Activated CD8-positive, alpha-beta memory T cell treated with anti-CD3 and anti-CD28 coated beads, Interleukin-2, amount 50 U/mL, for 1 hour (primary cell): ENCODE measurements around the gene MRPS18A.

Experiments used
- DNase-seq: peaks from one replicate; pipeline ENCODE4 v3.0.0-alpha.2; 2020; ENCODE audit errors: extremely low read depth

The MRPS18A gene

GRCh38 chr6:43687437-43688347, at the start of gene MRPS18A:
TSS of gene MRPS18A (minus strand) at chr6:43687791. CDS start at chr6:43687779, 12 bp downstream.
- DNase-seq: peak; percentile 40

- DNase-seq: no peak
These were observed 49.3 kb upstream of the MRPS18A start for GRCh38 chr6:43736844-43737243.

- no peak for DNase-seq
These were observed 48.7 kb upstream of the MRPS18A start for GRCh38 chr6:43736211-43736786.

- no peak for DNase-seq
These were observed 48.1 kb upstream of the MRPS18A start for GRCh38 chr6:43735642-43736199.

GRCh38 chr6:43734294-43734665, 46.7 kb upstream of the MRPS18A start:
- DNase-seq: no peak

DNA sequence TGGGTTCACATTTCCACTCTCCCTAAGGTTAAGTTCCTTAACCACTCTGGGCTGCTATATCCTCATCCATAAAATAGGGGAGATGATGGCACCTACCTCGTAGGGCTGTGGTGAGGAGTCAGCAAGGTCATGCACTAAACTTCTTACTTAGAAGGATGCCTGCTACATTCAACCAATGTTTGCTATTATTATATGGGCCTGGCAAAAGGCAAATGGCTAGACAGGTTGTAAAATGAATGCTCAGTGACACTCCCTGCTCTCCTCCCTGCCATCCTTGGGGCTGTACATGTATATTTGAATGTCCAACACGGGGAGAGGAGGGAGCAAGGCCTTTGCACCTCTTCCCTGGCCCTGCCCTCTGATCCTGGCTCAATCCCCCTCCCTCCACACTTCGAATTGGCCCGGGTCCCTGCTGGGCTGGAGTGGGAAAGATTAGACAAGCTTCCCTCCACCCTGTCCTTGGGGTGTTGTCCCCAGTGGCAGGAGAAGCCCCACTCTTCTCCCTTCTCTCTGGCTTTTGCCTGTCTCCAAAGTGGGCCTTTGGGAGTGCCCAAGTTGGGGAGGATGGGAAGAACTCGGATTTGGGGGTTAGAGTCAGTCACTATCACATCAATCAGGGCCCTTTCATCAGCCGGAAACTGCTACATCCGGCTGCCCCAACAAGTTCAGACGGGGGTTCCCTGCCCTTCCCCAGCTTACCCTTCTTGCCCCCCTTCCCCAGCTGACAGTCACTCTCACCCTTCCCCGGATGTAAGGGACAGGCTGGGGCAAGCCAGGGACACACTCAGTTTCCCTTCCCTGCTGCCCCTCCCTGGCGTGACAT, 46.1 kb upstream of the MRPS18A start:
- DNase-seq: no peak

DNA sequence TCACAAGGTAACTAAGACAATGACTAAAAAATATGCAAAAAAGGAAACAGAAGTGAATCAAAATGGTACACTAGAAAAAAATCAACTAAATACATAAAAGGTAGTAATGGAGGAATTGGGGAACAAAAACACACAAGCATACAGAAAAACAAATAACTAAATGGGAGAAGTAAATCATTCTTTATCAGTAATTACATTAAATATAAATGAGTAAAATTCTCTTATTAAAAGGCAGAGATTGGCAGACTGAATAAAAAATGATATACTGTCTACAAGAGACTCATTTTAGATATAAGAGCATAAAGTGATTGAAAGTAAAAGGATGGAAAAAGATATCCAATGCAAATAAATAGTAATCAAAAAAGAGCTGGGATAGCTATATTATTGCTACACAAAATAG, 43.0 kb upstream of the MRPS18A start:
- DNase-seq: no peak

DNA sequence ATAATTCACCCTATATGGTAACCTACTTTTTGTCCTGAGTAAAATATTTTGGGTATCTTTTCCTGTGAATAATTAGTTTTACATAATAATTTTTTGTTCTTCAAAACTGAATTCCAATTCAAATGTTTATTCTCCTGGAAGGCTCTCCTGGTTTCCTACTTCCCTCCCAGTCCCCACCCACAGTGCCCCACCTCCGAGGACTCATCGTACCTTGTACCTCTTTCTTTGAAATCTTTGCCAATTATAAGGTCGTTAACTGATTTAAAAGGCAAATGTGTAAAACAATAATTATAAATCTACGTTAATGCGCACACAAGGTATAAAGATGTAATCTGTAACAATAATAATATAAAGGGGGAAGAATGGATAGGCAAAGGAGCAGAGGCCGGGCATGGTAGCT, 41.9 kb upstream of the MRPS18A start:
- DNase-seq: no peak

DNA sequence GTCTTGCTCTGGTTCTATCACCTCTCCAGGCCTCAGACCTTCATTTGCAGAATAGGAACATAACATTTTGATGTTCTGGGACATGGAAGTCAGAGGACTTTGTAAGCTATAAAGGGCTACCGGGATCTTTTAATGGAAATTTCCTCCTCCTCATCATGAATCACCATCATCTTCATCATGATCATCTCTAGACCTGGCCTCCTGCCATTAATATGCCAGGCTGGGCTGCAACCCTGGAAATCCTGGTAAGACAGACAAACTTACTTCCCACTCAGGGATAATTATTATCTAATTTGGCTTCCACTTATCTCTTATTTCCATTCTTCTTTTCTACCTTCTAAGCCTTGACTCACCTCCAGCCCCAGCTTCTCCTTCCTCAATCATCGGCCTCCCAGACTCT, 41.0 kb upstream of the MRPS18A start:
- DNase-seq: no peak

- no peak for DNase-seq
These were observed 40.0 kb upstream of the MRPS18A start for GRCh38 chr6:43727634-43728033.

GRCh38 chr6:43725643-43726580, 38.3 kb upstream of the MRPS18A start:
- DNase-seq: no peak

GRCh38 chr6:43724914-43725642, 37.5 kb upstream of the MRPS18A start:
- no peak for DNase-seq

GRCh38 chr6:43724354-43724753, 36.8 kb upstream of the MRPS18A start:
- DNase-seq: no peak

DNA sequence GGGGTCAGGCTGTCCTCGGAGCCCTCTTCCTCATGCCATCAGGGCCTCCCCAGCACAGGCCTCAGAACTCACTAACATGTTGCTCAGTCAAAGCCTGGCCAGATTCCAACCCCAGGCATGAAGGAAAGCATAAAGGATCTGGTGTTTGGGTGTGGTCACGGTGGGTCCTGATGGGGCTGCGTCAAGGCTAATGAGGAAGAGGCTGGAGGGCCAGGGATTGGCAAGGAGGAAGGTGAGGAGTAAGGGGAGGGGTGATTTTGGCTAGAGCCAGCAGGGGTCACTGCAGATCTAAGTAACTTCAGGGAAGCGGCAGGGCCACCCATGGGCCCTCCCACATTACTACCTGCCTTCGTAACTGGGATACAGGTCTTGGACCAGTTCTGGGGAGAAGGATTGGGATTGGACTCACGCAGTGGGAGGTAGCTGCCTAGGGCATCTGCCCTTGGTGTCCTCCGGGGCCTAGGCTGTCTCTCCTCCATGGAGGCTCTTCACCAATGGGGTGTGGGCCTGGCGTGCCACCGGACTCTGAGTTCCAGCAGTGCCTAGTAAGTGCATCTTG, 36.2 kb upstream of the MRPS18A start:
- no peak for DNase-seq

DNA sequence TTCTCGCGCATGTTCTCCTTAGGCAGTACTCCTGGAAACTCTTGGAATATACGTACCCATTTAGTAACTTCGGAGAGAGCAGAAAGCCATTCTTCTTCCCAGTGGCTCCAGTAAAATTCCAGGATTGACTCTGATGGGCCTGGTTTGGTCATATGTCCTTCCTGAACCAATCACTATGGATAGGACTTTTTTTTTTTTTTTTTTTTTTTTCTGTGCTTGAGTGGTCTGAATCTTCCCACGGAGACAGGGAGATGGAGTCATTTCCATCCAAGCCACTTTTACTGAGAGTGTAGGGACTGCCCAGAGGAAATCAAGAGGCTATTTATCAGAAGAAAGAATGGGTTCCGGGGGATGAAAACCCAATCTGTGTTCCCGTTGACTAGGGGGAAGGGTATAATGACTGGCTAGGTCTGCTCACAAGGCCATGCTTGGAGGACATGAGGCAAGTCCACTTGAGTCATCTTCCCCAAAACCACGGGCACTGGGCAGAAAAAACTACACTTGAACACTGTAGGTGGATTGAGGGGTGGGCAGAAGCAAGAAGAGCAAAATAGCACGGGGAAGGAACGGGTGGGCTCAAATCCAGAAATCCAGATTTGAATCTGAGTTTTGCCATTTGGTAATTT, 35.4 kb upstream of the MRPS18A start:
- DNase-seq: no peak

- DNase-seq: no peak
These were observed 33.4 kb upstream of the MRPS18A start for GRCh38 chr6:43720999-43721398.

DNA sequence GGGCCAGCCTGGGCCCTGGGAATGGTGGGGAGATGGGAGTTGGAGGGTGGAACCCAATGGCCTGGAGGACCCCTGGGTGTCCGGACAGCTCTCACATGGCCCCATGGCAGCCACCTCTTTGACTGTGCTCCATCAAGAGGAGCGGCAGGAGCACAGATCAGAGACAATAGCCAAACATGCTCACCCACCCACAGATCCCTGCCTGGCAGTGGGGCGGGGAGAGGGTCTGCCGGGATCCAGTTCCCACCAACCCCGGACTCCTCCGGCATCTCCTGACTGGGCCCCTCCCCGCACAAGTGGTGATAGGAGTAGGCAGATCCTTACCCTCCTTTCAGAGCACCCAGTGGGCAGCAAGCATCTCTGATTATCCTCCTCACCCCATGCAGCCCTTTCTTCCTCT, 31.9 kb upstream of the MRPS18A start:
- DNase-seq: no peak

DNA sequence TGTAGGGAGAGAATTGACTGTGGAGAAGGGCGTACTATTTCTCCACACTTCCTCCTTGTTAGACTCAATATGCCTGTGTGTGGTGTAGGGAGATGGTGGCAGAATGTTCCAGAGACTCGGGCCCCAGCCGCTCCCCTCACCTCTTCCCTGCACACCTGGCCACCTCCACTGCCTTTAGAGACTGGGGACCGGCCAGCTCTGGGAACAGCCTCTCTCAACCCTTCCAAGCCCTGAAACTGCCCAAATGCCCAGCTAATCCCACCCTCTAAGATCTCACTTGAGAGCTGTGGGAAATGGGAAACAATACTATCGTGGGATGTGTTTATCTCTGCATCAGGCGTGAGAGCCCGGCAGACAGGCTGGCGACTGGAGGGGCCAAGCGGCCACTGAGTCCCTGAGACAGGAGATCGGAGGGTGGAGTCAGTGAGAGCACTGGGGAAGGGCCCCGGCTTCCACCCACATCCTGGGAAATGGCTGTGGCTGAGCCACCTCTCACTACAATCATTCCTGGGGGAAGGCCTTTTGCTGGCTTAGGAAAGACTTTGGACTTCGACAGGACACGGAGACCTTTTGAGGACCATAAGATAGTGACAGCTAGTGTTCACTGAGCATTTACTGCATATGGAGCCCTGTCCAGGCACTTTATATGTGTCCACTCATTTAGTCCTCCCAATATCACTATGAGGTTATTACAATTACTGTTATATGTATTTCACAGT, 31.0 kb upstream of the MRPS18A start:
- DNase-seq: no peak

- DNase-seq: no peak
These were observed 30.2 kb upstream of the MRPS18A start for GRCh38 chr6:43717822-43718221.
